ENCODE data around the gene SAMSN1.
"Not testable (repeated sequence)": the region's sequence is repeated elsewhere in the genome, so short reads cannot be mapped to it uniquely, and the experiment has no call there.

SAMSN1 gene

DNA sequence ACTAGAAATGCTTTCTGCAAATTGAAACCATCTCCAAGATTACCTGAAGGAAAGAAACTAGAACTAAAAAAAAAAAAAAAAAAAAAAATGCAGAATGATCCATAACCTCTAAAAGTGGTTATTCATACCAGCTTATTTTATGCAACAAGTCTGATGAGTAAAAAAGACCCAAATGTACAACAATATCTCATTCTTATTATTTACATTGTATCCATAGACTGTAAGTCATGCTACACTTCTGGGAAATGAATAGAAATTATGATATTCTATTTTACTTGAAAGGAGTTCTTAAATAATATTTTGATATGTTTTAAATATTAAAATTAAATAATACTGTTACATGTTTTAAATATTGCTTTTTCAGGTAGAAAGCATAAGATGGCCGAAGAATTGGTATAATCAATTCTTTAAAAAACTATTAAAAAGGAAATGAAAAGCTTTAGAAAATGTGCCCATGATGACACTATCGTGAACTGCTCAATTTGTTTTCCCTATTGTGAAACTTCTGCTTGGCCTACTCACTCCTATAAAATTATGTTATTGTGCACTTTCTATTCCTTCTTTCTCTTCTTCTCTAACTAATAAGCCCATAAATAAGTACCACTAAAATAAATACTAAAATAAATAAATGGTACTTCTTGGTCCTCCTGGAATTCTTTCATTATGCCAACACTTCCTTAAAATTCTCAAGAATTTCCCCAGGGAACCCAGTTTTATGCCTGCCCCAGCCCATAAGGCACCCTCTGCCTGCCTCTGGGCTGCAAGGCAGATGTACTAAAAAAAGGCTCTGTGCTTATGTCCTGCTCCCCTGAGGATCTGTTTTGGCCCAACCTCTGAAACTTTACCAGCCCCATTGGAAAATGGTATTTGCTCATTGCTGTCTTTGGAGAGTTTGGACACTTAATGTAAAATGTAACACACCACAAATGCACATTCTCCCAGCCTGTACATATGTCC, 18.1 kb downstream of the SAMSN1 start:
- no peak for DNase-seq (ENCODE audit: low read depth)

DNA sequence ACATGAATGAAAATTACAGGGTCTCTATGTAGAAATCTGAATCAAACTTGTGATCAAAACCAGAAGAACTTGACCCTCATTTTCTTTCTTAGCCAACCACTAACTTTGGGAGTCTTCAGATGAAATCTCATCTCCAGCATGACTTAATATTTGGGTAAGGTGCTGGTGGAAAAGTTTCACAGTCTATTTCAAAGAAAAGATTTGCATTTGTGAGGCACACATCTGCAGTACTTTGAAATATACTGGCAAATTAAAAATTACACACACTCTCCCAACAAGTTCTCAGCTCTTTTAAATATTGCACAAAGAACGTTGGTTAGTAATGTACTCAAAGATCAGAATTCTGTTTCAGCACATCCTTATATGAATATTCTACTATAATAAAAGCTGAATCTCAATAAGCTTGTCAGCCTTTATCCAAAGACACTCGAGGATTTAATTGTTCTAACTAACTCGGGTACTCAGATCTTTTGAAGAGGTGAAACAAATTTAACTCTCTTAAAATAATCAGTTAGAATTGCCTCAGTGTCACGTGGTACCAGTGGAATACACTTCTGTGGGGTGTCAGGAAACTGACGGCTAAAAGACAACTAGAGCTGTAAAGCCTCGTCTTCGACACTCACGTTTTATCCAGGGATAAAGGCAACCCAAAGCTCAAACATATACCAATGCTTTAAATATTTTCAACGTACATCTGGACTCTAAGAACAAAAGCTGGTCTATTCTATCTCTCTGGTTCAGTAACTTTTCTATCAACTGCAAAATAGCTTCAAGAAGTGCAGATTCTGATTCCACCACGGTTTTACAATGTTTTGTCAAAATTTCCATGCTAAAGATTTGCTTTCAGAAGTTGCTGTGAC, 19.0 kb downstream of the SAMSN1 start:
- DNase-seq (ENCODE audit: low read depth), result no peak

DNA sequence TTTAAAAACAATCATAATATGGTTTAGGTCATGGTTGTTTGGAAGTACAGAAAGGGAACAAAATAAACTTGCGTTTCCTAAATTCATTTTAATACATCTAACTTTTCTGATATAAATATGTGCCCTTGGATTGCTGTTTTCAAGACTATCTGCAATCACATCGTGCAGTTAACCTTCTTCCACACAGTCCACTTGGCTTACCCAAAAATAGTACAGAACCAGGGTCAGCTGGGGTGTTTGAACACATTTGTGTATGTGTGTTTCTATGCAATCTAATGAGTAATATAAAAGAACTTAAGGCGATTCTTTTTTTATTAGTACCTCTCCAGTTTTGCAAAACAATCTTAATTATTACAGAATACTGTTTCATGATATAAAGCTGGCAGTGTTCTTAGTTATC, 19.9 kb downstream of the SAMSN1 start:
- no peak for DNase-seq (ENCODE audit: low read depth)

DNA sequence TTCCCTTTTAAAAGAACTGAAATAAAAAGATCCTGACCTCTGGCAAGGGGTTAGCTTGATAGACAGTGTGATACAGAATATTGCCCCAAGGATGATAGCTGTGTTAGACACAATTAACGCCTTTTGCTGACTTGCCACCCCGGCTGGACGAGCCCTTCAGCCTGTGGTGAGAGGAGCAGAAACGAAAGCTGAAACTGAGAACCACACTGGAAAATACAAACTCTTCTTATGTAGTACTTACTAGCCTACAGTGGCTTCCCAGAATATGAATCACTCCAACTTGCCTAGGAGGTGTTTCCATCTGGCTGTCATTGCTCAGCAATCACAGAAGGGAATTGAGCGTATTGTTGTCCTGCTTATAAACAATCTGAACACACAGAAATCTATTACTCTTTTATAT, 22.9 kb downstream of the SAMSN1 start:
- DNase-seq (ENCODE audit: low read depth), result peak; percentile 48

DNA sequence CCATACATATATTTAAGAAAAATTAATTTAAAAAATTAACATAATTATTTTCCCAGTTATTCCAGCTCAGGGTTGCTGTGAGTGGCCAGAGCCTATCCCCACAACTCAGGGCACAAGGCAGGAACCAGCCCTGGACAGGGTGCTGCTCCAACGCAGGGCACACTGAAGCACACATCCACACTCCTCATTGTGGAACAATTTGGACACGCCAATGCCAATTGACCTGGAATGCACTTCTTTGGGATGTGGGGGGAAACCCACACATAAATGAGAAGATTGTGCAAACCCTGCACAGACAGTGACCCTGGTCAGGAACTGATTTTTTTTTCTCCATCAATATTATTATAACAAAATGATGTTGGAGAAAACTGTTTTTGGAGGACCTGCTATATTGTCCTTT, 23.4 kb downstream of the SAMSN1 start:
- DNase-seq (ENCODE audit: low read depth), result no peak

DNA sequence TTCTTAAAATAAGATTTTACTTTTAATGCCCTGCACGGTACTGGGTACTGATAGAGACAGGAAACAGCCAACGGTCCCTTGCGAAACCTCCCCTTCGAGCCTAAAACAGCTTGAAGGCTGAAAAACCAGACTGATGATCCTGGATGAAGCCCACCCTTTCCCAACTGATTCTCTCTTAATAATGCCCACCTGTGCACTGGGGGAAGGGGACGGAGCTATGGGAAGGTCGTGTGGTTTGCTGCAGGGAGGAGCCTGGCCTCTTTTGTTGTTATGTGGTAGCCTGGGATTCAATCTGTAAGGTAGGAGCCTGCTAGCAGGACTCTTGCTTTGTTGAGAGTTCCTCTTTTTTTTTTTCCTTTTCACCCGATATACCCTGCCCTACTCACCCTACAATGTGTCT, 25.6 kb downstream of the SAMSN1 start:
- no peak for DNase-seq (ENCODE audit: low read depth)

DNA sequence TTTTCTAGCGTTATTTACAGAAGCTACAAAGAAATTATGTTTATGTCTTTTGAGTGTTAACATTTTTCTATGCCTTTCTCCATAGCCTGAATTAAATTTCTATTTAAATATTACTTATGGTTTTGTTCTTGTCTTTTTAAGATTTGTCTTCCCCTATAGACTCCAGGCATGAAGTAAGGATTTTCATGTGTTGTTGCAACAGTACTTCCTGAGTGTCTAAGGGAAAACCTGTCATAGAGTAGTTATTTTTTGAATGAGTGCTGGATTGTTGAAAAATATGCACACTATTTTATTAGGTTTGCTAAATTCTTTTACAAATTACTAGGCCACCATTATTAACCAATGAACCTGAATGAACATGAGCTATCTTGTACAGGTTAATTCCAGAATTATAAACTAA, 27.1 kb downstream of the SAMSN1 start:
- no peak for DNase-seq (ENCODE audit: low read depth)

DNA sequence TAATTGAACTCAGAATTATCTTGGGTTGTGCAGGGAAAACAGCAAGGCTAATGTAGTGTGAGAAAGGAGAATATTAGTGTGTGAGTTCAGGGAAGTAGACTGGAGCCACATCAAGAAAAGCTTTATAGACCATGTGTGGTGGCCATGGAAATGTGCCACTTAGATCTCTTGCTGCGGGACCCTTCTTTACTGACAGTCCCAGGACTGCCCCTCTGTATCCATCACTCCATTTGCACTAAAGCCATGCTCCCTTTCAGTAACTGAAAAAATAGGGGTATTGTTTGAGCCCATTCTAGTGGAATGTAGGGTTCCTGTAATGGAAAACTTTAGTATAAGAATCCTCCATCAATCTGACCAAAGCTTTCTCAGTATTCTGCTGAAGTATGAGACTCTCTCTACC, 32.3 kb downstream of the SAMSN1 start:
- DNase-seq (ENCODE audit: low read depth), result no peak

DNA sequence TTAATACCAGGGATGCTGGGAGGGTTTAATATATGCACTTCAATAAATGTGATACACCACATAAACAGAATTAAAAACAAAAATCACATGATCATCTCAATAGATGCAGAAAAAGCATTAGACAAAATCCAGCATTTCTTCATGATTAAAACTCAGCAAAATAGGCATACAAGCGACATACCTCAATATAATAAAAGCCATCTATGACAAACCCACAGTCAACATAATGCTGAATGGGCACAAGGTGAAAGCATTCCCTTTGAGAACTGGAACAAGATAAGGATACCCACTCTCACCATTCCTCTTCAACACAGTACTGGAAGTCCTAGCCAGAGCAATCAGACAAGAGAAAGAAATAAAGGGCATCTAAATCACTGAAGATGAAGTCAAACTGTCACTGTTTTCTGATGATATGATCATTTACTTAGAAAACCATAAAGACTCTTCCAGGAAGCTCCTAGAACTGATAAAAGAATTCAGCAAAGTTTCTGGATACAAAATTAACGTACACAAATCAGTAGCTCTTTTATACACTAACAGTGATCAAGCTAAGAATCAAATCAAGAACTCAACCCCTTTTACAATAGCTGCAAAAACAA, 39.2 kb downstream of the SAMSN1 start:
- not testable (repeated sequence) for DNase-seq (ENCODE audit: low read depth)

DNA sequence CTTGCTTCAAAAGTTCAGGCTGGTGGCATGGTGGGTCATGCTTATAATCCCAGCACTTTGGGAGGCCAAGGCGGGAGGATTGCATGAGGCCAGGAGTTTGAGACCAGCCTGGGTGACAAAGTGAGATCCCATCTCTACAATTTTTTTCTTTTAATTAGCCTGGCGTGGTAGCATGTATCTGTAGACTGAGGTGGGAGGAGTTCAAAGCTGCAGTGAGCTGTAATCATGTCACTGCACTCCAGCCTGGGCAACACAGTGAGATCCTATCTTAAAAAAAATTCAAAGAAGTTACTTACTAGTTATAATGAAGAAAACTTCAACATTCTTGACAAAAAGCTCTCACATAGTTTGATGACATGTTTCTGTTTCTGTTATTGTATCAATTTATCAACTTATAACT, 45.2 kb downstream of the SAMSN1 start:
- DNase-seq (ENCODE audit: low read depth), result no peak

DNA sequence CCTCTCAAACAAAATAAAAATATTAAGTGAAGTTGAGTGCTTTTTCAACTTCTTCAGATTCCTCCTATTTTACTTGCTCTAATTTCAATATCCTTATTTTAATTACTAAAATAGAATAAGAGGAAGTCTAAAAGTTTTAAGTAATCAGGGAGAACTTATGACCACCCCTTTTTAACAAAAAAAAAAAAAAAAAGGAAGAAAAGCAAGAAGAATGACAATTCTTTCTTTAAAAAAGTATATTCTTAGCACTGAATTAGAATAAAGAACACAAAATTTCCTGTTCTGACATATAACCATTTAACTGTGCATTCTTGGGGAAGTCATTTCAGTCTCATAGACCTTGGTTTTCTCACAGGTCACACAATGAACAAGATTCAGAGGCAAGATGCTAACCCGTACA, 46.8 kb downstream of the SAMSN1 start:
- no peak for DNase-seq (ENCODE audit: low read depth)

DNA sequence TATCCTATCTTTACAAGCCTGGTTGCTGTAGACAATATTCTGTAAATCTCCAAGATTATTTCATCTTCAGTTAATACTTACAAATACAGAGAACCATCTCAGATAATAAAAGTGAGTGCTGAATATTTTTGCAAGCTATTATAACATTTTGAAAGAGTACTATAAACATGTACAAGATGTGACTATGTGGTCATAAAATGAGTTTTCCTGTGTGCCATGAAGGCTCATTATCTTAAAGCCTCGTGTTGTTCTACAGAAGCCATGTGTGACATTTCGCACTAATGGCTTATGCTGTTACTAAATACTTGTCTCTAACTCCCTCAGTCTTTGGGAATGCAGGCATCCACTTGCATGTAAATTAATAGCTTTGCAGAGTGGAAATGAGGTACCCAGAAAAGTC, 48.3 kb downstream of the SAMSN1 start:
- DNase-seq (ENCODE audit: low read depth), result no peak

DNA sequence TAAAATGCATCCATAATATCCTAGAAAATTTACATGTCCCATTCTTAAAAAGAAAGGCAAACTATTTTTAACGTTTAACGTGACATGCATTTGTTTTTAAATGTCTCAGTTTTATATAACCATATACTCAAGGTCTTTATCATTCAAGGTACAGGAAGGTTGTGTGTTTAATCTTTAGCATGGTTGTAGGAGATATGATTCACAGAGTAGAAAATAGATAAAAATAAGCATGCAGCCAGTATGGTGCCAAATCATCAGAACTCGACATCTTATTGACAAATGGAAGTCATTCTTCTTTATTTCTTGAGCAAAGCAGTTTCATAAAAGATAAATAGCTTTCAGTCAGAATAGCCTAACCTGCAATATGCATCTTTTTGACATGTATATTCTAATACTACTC, 51.0 kb downstream of the SAMSN1 start:
- DNase-seq (ENCODE audit: low read depth), result no peak

DNA sequence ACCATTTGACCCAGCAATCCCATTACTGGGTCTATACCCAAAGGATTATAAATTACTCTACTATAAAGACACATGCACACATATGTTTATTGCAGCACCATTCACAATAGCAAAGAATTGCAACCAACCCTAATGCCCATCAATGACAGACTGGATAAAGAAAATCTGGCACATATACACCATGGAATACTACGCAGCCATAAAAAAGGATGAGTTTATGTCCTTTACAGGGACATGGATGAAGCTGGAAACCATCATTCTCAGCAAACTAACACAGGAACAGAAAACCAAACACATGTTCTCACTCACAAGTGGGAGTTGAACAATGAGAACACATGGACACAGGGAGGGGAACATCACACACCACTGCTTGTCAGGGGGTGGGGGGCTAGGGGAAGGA, 51.9 kb downstream of the SAMSN1 start:
- not testable (repeated sequence) for DNase-seq (ENCODE audit: low read depth)

DNA sequence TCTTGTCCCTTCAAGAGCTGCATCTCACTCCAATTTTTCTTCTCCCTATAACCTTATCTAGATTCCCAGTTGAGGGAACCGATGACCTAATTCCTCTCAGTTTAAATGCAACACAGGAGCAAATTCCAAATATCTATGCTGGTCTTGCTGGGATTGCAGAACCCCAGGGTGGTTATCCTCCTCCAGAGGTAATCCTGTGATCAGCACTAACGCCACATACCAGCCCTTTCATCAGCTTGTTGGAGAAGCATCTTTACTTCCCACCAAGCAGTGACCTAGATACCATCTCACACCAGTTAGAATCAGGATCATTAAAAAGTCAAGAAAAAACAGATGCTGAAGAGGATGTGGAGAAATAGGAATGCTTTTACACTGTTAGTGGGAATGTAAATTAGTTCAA, 52.4 kb downstream of the SAMSN1 start:
- DNase-seq (ENCODE audit: low read depth), result no peak

DNA sequence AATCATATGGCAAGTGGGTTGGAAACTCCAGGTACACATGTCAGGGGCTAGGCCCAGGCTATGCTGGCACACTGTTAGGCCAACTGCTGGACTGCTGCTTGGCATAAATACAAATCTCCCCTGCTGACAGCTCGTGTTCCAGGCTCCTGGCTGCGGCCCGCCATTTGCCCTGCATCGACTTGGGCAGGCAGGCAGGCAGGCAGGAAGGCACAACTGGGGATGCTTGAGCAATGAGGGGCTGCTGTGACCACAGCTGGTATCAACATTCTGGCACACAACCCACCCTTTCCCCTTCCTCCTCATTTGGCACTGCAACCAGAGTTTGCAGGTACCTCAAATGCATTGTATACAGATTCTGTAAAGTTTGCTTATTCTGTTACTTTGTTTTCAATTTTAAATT, 53.2 kb downstream of the SAMSN1 start:
- DNase-seq (ENCODE audit: low read depth), result no peak

DNA sequence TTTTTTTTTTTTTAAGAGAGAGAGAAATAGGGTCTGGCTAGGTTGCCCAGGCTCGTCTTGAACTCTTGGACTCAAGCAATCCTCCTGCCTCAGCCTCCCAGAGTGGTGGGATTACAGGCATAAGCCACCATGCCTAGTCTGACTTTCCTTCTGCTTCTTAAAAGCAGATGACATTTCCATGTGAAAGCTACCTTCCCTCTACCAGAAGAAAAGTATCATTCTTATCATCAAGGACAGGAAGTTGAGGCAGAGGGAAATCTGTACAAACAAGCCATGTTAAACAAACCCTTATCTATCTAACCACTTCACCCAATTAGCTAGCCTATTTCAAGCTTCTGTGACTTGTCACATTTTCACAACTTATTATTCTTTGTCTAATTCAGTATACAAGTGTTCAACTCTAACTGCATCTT, 54.8 kb downstream of the SAMSN1 start:
- no peak for DNase-seq (ENCODE audit: low read depth)

DNA sequence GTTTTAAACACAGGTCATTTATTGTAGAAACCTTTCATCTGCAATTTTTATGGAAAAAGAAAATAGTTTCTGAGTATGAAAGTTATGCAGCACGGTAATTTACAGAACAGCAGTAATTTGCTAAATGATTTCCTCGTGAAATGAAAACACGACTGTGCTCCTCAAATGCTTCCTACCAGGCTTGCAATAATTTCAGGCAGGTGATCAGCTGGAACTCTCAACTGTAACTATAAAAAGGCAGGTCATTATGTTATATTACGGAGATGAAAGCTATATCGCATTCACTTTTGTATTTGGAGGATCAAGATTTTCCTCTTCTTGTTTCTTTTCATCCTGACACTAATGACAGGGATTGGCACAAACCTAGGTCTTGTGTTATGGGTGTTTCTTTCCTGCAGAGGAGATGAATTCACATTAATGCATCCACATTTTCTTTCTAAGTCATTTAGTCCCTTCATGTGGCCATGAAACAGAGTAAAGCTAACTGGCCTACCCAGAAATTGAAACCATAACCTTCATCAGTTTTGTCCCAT, 57.4 kb downstream of the SAMSN1 start:
- no peak for DNase-seq (ENCODE audit: low read depth)

DNA sequence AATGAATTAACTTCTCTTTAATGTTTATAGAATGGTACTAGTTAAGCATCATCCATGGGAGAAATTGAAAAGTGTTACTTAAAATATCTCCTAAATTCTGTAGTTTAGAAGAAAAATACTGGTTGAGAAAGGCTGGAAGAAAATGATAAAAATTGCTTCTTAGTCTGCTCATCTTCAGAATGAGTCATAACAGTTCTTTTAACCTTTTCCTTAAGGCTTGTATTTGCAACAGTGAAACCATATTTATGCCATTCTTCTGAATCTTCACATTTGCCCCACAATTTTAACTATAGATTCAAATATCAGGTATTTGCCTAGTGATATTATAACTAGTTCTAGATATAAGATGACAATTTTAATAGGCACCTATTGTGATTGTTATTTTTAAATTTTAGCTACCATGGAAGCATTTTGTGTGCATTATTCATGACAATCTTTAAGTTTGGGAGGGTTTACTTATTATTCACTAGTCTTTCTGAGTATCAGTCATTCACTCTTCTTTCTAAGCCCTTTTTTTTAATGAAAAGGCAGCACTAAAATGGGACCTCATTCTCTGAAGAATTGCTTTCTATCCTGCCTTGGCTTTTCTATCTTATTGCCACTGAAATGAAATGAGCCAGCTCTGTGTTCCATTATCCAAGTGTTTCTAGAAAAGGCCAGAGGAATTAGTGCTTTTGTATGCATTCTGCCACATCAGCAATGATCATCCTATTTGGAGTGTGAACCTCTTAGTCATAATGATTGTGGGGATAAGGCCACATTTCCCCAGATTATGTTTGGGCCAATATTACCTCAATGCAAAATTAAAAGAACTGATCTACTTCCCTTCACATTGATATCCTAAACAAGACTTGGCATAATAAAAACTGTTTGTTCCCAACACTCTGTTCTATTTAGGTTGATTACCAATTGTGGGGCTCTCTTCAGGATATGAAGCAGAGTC, 58.4 kb downstream of the SAMSN1 start:
- DNase-seq (ENCODE audit: low read depth), result no peak

DNA sequence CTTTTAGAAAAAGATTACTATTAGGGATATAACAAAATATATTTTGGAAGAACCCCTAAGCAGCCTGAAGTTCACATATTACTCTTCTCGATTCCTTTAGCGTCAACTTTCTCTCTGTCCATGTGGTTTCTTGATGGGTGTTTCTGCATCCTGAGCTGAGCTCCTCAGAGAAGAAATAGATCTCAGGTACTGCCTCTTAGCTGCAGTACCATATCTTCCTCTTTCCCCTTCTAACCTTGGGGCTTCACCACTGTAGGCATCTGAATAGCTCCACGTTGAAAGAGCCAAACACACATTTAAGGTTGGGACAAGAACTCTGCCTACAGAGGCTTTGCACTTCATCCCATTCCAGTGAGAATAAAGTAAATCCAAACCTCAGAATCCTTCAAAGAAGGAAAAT, 59.2 kb downstream of the SAMSN1 start:
- DNase-seq (ENCODE audit: low read depth), result no peak
